ENCODE results near the gene CMTM1.

The CMTM1 gene

GRCh38 chr16:66566051-66566901, at the start of gene CMTM1:
Gene CMTM1 (plus strand): TSS chr16:66566439. CDS start chr16:66566514, 75 bp downstream.
- no peak for DNase-seq

DNA sequence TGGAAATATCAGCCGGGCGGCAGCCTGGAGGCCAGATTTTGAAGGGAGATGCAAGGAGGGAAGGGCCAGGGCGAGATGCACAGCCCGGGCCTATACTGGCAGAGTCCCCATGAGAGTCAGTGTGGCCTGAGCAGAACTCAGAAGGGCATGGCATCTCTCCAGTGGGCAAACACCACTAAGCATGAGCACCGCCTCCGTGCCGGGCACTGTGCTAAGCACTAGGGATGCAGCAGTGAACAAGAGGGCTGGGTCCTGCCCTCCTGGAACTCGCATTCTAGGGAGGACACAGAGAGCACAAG, 49.8 kb upstream of the CMTM1 start:
- DNase-seq: no peak

DNA sequence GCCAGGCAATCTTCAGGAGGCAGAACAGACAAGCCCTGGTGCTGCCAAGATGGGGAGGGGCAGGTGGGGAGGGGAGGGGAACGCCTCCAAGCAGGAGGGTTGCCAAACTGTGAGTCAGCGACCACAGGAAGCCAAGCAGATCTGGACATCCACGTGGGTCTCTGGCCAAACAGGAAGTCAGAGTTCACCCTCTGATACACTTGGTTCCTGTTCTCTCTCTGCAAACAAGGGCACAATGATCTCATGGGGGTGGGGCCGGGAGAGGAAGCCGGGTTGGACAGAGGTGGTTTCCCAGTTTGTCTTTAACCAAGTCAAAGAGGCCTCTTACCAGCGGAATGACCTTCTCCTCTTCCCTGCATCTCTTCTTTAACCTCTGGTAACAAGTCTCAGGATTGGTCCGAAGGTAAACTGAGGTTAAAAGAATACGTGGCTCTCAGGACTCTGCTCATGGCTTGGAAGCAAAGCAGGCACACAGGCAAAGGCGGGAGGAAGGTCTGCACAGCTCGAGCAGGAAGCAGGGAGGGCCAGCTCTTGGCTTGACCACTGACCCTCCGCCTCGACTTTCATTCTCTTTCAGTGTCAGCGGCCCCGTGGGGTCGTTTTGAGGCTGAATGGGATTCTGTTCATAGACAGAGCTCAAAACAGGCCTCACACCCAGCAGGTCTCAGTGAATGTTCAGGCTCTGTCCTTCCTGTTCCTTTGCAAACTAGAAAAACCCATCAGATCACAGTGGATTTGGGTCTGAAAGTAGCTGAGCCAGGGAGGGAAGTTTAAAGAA, 49.2 kb upstream of the CMTM1 start:
- no peak for DNase-seq

- DNase-seq: no peak
These were observed 48.5 kb upstream of the CMTM1 start for GRCh38 chr16:66517586-66518263.

GRCh38 chr16:66519482-66520373, 46.5 kb upstream of the CMTM1 start:
- DNase-seq: no peak

DNA sequence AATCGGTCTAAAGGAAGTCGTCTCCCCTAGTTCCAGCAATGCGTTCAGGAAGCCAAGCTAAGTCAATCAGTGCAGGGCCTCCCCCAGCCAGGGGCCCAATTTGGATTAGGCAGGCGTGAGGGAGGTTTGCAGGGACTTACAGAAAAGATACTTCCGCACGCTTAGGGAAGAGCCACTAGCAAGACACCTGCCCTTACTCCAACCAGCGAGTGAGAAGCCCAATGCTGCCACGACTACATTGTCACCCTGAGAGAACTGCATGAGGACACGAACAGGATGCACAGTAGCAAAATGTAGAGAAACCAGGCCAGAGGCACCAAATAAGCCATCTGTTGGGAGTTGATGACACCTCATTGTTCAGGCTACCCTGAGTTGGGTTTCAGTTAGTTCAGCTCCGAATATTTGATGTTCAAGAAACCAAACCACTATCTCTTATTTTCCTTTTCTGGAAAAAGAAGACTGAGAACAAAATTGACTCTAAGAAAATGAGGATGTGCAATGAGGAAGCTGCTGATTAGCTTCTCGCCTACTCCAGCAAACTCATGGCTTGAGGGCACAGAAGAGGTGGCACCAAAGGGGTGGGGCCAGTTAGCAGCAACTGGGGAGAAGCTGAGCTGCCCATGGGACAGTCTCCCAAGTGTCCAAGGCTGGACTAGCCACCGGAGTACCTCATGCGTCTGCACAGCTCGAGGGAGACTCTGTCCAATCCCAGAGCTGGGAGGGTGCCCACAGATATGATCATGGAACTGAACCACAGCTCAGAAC, 45.7 kb upstream of the CMTM1 start:
- DNase-seq: no peak

- no peak for DNase-seq
These were observed 45.0 kb upstream of the CMTM1 start for GRCh38 chr16:66521252-66521713.

- DNase-seq: no peak
These were observed 44.1 kb upstream of the CMTM1 start for GRCh38 chr16:66521951-66522771.

GRCh38 chr16:66522816-66523590, 43.2 kb upstream of the CMTM1 start:
- DNase-seq: no peak

GRCh38 chr16:66523861-66524354, 42.3 kb upstream of the CMTM1 start:
- no peak for DNase-seq

DNA sequence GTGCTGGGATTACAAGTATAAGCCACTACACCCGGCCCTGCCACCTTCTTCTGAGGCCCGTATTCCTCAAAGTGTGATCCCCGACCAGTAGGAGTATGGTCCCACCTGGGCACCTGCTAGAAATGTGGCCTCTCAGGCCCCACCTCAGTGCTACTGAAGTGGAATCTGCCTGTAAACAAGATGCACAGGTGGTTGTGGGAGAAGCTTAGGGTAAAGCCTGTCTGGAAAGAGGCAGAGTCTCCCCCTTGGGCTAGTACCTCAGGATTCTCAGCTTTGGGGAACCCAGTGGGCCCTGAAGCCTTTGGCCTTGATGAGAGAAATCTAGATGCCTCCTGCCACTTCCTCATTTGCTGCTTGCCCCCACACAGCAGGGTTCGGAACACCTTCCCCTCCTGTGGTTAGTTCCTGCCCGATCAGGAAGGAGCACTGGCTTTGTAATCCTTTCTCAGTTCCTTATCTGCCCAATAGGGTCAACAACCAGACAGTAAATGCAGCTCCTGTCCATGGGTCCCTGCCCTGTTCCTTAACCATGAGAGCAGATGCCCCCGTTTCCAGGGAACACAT, 41.6 kb upstream of the CMTM1 start:
- DNase-seq: no peak

DNA sequence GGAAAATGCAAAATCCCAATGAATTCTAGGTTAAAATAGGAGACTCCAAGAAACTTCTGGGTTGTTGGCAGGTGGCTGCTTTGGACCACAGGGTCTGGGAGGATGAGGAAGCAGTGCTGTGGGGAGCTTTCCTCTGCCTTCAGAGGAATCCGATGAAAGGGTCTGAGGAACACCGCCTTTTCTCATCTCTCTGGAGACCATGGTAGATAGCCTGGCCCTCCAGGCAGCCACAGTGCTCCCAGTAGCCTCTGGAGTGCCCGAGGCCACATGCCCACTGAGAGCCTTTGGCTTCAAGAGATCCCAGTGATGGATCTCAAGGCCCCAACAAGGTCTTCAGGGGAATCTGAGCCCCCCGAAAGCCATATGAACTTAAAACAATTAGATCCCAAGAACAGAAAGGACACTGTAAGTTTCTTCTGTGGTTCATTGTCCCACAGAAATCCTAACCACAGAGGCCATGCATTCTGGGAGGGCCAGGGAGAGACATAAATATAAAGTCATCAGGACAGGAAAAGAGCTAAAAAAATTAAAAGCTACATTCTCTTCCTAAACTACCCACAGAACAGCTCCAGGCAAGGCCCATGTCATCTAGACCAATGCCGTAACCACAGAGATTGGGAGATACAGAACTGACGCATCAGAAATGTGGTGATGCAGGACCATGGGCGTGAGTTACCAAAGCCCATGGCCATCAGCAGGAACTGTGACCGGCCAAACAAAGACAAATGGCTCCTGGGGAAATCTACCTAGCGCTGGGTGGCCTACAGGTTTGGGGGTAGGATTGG, 40.7 kb upstream of the CMTM1 start:
- no peak for DNase-seq

DNA sequence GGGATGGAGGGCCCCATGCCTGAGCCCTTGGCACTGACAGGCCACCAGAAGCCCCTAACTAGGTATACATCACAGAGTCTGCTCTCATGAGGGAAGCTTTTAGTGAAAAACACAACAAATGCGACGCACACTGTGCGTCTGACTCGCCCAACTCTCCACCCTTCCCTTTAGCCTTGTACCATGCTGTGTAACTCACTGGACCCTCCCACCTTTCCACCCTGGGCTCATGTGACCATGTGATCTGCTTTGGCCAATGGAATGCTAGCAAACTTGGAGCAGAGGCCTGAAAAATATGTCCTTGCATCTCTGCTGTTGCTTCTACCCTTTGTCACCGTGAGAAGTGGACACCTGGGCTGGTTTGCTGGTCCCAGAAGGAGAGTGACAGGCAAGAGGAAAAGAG, 37.9 kb upstream of the CMTM1 start:
- no peak for DNase-seq

DNA sequence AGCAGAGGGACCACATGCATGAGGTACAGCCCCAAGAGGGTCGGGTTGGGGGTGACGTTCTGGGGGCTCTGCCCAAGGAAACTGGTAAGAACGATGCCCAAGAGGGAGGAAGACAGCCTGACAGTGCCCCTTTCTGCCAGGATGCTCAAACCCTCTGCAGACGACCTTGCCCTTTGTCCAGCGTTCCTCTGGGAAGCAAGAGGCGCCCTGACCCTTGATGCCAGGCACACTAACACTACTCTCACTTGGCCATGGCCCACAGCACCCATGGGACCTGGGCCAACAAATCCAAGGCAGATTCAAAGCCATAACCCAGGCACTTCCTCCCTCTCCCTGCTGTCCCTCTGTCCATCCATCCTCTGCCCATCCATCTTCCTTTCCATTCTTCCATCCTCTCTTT, 36.8 kb upstream of the CMTM1 start:
- no peak for DNase-seq

DNA sequence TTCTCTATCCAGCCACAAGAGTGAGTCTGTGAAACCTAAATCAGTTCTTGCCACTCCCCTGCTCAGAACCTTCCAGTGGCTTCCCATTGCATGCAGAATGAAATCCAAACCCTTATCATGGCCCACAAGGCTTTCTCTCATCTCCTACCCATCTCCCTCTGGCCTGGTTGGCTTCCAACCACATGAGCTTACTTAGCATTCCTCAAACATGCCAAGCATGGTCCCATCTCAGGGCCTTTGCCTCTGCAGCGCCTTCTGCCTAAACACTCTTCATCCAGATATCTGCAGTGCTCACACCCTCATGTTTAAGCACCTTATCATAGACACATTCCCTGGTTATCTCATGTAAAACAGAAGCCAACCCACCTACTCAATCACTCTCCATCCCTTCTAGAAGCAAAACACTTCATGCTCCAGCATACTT, 31.9 kb upstream of the CMTM1 start:
- DNase-seq: no peak

GRCh38 chr16:66536525-66536924, 29.7 kb upstream of the CMTM1 start:
- DNase-seq: no peak

- no peak for DNase-seq
These were observed 29.0 kb upstream of the CMTM1 start for GRCh38 chr16:66537236-66537635.

DNA sequence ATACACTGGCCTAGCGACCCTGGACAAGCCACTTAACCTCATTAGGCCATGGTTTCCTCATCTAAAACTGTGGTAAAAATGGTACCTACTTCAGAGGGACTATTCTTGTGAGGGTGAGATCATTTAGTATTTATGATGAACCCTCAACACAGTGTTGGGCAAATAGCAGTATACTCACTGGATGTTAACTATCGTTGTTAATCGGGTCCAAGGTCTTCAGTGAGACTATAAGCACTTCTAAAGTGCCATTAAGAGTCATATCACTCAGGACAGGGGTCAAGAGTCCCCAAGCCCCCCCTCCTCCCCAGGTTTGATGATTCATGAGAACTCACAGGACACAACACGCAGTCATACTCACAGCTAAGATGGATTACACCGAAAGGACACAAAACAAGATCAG, 27.3 kb upstream of the CMTM1 start:
- DNase-seq: no peak

Measured in NCI-H187 (cell line).